HEK293 (cell line): ENCODE measurements around the gene ALDH16A1.
A peak's percentile ranks its signal among the peaks of the same experiment; 100 is the strongest.

Source experiments
- CTCF ChIA-PET: fragments of 350-600 bp; formaldehyde crosslinking; extraction: SDS; loops from one replicate; lab custom pipeline; 2021; ENCODE audit warnings: antibody characterized with exemption; lab: Yijun Ruan, JAX
- POLR2A ChIA-PET: fragments of 300-600 bp; formaldehyde crosslinking; extraction: SDS; loops from one replicate; lab custom pipeline; 2020; ENCODE audit warnings: antibody characterized with exemption, inconsistent platforms; lab: Yijun Ruan, JAX
- H3K27ac ChIP-seq: fragments of 200-500 bp; sonication (Bioruptor generic); 2 replicates; pipeline ENCODE4 v1.5.1; 2014; ENCODE audit warnings: low read depth, low read length, control low read depth, inconsistent platforms; ENCODE audit errors: extremely low read depth
- H3K36me3 ChIP-seq, 2 experiments: fragments of 200-500 bp in 1 of 2; sonication (Bioruptor generic) in 1 of 2; 1 replicate in 1 of 2; 2 replicates in 1 of 2; pipeline ENCODE4 v1.5.1; 2014 to 2017; ENCODE audit warnings: inconsistent platforms in 2 of 2, low read length in 2 of 2; ENCODE audit not compliant: control insufficient read depth in 2 of 2, insufficient read depth in 1 of 2
- H3K4me1 ChIP-seq: fragments of 200-500 bp; sonication (Bioruptor generic); 2 replicates; pipeline ENCODE4 v1.5.1; 2014; ENCODE audit warnings: mild to moderate bottlenecking, low read length, inconsistent platforms; ENCODE audit not compliant: control insufficient read depth, insufficient read depth
- H3K4me3 ChIP-seq: 2 replicates; pipeline ENCODE4 v1.5.1; 2011; ENCODE audit warnings: low read depth, mild to moderate bottlenecking, control low read depth, low read length, moderate library complexity
- H3K9me3 ChIP-seq: fragments of 200-500 bp; sonication (Bioruptor generic); 2 replicates; pipeline ENCODE4 v1.5.1; 2014; ENCODE audit warnings: low read depth, low read length, inconsistent platforms; ENCODE audit not compliant: control insufficient read depth, insufficient read depth
- FEZF1 ChIP-seq: fragments of 450-650 bp; formaldehyde crosslinking; IDR thresholded peaks from 2 replicates; pipeline ENCODE4 v1.5.1; 2016; ENCODE audit warnings: missing biosample characterization, missing genetic modification characterization
- GLI4 ChIP-seq: fragments of 450-650 bp; formaldehyde crosslinking; IDR thresholded peaks from 2 replicates; pipeline ENCODE4 v1.5.1; 2016; ENCODE audit warnings: missing biosample characterization, missing genetic modification characterization
- PRDM1 ChIP-seq: fragments of 450-650 bp; formaldehyde crosslinking; IDR thresholded peaks from 2 replicates; pipeline ENCODE4; 2016; ENCODE audit warnings: missing biosample characterization, missing genetic modification characterization
- SCRT1 ChIP-seq: fragments of 450-650 bp; formaldehyde crosslinking; IDR thresholded peaks from 2 replicates; pipeline ENCODE4 v1.5.1; 2016; ENCODE audit warnings: missing biosample characterization, missing genetic modification characterization, borderline replicate concordance
- SP7 ChIP-seq: fragments of 450-650 bp; formaldehyde crosslinking; IDR thresholded peaks from 2 replicates; pipeline ENCODE4 v1.5.1; 2016; ENCODE audit warnings: missing biosample characterization, missing genetic modification characterization
- ZBTB1 ChIP-seq: fragments of 450-650 bp; formaldehyde crosslinking; IDR thresholded peaks from 2 replicates; pipeline ENCODE4 v1.5.1; 2016; ENCODE audit warnings: missing biosample characterization, missing genetic modification characterization
- ZFP3 ChIP-seq: fragments of 450-650 bp; formaldehyde crosslinking; IDR thresholded peaks from 2 replicates; pipeline ENCODE4 v1.5.1; 2016; ENCODE audit warnings: low read depth, missing biosample characterization, missing genetic modification characterization
- ZFP69B ChIP-seq: fragments of 450-650 bp; formaldehyde crosslinking; IDR thresholded peaks from 2 replicates; pipeline ENCODE4 v1.5.1; 2016; ENCODE audit warnings: missing biosample characterization, missing genetic modification characterization
- ZNF138 ChIP-seq: fragments of 450-650 bp; formaldehyde crosslinking; IDR thresholded peaks from 2 replicates; pipeline ENCODE4 v1.5.1; 2016; ENCODE audit warnings: missing biosample characterization, missing genetic modification characterization, borderline replicate concordance
- ZNF211 ChIP-seq: fragments of 450-650 bp; formaldehyde crosslinking; IDR thresholded peaks from 2 replicates; pipeline ENCODE4 v1.5.1; 2016; ENCODE audit warnings: low read depth, missing biosample characterization, missing genetic modification characterization
- ZNF214 ChIP-seq: fragments of 450-650 bp; formaldehyde crosslinking; IDR thresholded peaks from 2 replicates; pipeline ENCODE4 v1.5.1; 2017; ENCODE audit warnings: missing biosample characterization, mild to moderate bottlenecking, missing genetic modification characterization, borderline replicate concordance
- ZNF223 ChIP-seq: fragments of 450-650 bp; formaldehyde crosslinking; IDR thresholded peaks from 2 replicates; pipeline ENCODE4 v1.5.1; 2016; ENCODE audit warnings: missing biosample characterization, missing genetic modification characterization
- ZNF335 ChIP-seq: fragments of 450-650 bp; formaldehyde crosslinking; conservative IDR thresholded peaks from 2 replicates; pipeline ENCODE4 v1.5.1; 2016; ENCODE audit warnings: missing biosample characterization, missing genetic modification characterization
- ZNF350 ChIP-seq: fragments of 450-650 bp; formaldehyde crosslinking; IDR thresholded peaks from 2 replicates; pipeline ENCODE4 v1.5.0; 2017; ENCODE audit warnings: missing biosample characterization, mild to moderate bottlenecking, missing genetic modification characterization
- ZNF433 ChIP-seq: fragments of 450-650 bp; formaldehyde crosslinking; IDR thresholded peaks from 2 replicates; pipeline ENCODE4 v1.5.1; 2016; ENCODE audit warnings: missing biosample characterization, missing genetic modification characterization, low read depth
- ZNF555 ChIP-seq: fragments of 450-650 bp; formaldehyde crosslinking; conservative IDR thresholded peaks from 2 replicates; pipeline ENCODE4 v1.5.1; 2017; ENCODE audit warnings: missing biosample characterization, mild to moderate bottlenecking, missing genetic modification characterization, inconsistent platforms
- ZNF561 ChIP-seq: fragments of 450-650 bp; IDR thresholded peaks from 2 replicates; pipeline ENCODE4 v1.5.1; 2018; ENCODE audit warnings: missing biosample characterization, missing genetic modification characterization, borderline replicate concordance
- ZNF585B ChIP-seq: fragments of 450-650 bp; formaldehyde crosslinking; IDR thresholded peaks from 2 replicates; pipeline ENCODE4 v1.5.1; 2016; ENCODE audit warnings: missing biosample characterization, missing genetic modification characterization
- ZNF623 ChIP-seq: fragments of 450-650 bp; formaldehyde crosslinking; IDR thresholded peaks from 2 replicates; pipeline ENCODE4 v1.5.1; 2016; ENCODE audit warnings: missing biosample characterization, missing genetic modification characterization
- ZNF76 ChIP-seq: fragments of 450-650 bp; formaldehyde crosslinking; IDR thresholded peaks from 2 replicates; pipeline ENCODE4; 2016; ENCODE audit warnings: low read depth, missing biosample characterization, missing genetic modification characterization, borderline replicate concordance
- ZNF777 ChIP-seq: fragments of 450-650 bp; formaldehyde crosslinking; IDR thresholded peaks from 2 replicates; pipeline ENCODE4 v1.5.1; 2017; ENCODE audit warnings: missing biosample characterization, missing genetic modification characterization, borderline replicate concordance
- ZNF791 ChIP-seq: fragments of 450-650 bp; formaldehyde crosslinking; IDR thresholded peaks from 2 replicates; pipeline ENCODE4 v1.5.1; 2016; ENCODE audit warnings: missing biosample characterization, missing genetic modification characterization
- ZNF843 ChIP-seq: fragments of 450-650 bp; formaldehyde crosslinking; IDR thresholded peaks from 2 replicates; pipeline ENCODE4 v1.5.1; 2016; ENCODE audit warnings: missing biosample characterization, missing genetic modification characterization
- ZSCAN30 ChIP-seq: fragments of 450-650 bp; IDR thresholded peaks from 2 replicates; pipeline ENCODE4 v1.5.1; 2018; ENCODE audit warnings: missing biosample characterization, mild to moderate bottlenecking, missing genetic modification characterization, moderate library complexity
- TF ChIP-seq, protein P1 (sequence below): fragments of 450-650 bp; formaldehyde crosslinking; IDR thresholded peaks from 2 replicates; pipeline ENCODE4 v1.5.1; 2016; ENCODE audit warnings: missing biosample characterization, missing genetic modification characterization
- TF ChIP-seq, protein P2 (sequence below): fragments of 450-650 bp; IDR thresholded peaks from 2 replicates; pipeline ENCODE4 v1.5.1; 2018; ENCODE audit warnings: missing biosample characterization, missing genetic modification characterization
- TF ChIP-seq, protein P3 (sequence below): fragments of 450-650 bp; formaldehyde crosslinking; IDR thresholded peaks from 2 replicates; pipeline ENCODE4 v1.5.1; 2017; ENCODE audit warnings: missing biosample characterization, missing genetic modification characterization
- TF ChIP-seq, protein P4 (sequence below): fragments of 450-650 bp; formaldehyde crosslinking; IDR thresholded peaks from 2 replicates; pipeline ENCODE4; 2016; ENCODE audit warnings: missing biosample characterization, missing genetic modification characterization
- TF ChIP-seq, protein P5 (sequence below): fragments of 450-650 bp; formaldehyde crosslinking; IDR thresholded peaks from 2 replicates; pipeline ENCODE4 v1.5.1; 2016; ENCODE audit warnings: missing biosample characterization, missing genetic modification characterization

The ALDH16A1 gene

DNA sequence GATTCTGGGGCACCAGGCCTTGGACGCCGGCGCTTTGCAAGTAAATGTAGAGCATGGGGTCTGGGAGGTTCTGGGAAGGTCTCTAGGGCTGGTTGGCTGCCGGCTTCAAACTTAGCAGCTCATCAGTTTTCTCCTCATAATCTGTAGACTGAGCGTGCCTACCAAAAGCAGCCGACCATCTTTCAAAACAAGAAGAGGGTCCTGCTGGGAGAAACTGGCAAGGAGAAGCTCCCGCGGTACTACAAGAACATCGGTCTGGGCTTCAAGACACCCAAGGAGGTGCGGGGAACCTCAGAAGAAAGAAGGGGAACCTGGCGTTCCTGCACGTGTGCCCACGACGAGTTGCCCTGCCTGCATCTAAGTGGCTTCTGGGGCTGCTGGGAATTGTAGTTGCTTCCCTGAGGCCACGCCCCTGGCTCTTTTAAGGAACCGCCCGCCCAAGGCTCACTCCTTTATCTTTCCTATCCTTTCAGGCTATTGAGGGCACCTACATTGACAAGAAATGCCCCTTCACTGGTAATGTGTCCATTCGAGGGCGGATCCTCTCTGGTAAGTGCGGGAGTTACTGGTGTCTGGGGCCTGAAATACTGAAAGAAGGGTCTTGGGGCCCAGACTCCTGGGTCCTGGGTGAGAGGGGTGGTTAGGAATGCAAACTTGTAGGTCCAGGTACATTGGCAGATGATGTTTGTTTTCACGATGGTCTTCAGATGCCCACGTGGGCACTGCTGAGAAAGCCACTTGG, 44.2 kb downstream of the ALDH16A1 start:
- Histone ChIP-seq H3K36me3 (peaks cover 15 to 47% of the 10 kb centered on the region in 2 experiments), H3K9me3 (no peaks in the 10 kb centered on the region), H3K4me1 (peaks cover 7% of the 10 kb centered on the region), H3K27ac (peak overlapping the region; percentile 87), H3K4me3 (peak overlapping the region; percentile 89)
- POLR2A ChIA-PET, result interaction anchor here (0.6 to 2.4 kb wide), 5 partner anchors 9 to 144 kb away, joined by 3 to 26 read pairs (median 18); partner anchors contain the start of genes RPL13A, RRAS and SCAF1
- CTCF ChIA-PET, result interaction anchor here (0.5 to 2.0 kb wide), 5 partner anchors 11 to 460 kb away, joined by 3 to 5 read pairs (median 3); no protein-coding TSS in a partner anchor
- TF ChIP-seq ZNF211 (tag by site-specific recombination), result no peak
- no peak for TF ChIP-seq ZFP3 (tag by site-specific recombination)
- peak; percentile 90 for TF ChIP-seq ZNF223 (tag by site-specific recombination)
- TF ChIP-seq, protein P1, sequence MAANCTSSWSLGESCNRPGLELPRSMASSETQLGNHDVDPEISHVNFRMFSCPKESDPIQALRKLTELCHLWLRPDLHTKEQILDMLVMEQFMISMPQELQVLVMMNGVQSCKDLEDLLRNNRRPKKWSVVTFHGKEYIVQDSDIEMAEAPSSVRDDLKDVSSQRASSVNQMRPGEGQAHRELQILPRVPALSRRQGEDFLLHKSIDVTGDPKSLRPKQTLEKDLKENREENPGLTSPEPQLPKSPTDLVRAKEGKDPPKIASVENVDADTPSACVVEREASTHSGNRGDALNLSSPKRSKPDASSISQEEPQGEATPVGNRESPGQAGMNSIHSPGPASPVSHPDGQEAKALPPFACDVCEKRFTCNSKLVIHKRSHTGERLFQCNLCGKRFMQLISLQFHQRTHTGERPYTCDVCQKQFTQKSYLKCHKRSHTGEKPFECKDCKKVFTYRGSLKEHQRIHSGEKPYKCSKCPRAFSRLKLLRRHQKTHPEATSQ, result no peak
- TF ChIP-seq, protein P2, sequence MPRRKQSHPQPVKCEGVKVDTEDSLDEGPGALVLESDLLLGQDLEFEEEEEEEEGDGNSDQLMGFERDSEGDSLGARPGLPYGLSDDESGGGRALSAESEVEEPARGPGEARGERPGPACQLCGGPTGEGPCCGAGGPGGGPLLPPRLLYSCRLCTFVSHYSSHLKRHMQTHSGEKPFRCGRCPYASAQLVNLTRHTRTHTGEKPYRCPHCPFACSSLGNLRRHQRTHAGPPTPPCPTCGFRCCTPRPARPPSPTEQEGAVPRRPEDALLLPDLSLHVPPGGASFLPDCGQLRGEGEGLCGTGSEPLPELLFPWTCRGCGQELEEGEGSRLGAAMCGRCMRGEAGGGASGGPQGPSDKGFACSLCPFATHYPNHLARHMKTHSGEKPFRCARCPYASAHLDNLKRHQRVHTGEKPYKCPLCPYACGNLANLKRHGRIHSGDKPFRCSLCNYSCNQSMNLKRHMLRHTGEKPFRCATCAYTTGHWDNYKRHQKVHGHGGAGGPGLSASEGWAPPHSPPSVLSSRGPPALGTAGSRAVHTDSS (tag by site-specific recombination), result no peak
- TF ChIP-seq ZNF76 (tag by site-specific recombination), result peak; percentile 76; the same call in 1 of the 2 replicates
- TF ChIP-seq ZNF585B (tag by site-specific recombination), result no peak
- TF ChIP-seq ZSCAN30 (tag by site-specific recombination), result no peak
- peak; percentile 25; the same call in 1 of the 2 replicates for TF ChIP-seq ZNF561 (tag by site-specific recombination)
- TF ChIP-seq ZNF623 (tag by site-specific recombination), result no peak
- no peak for TF ChIP-seq ZNF138 (tag by site-specific recombination)
- TF ChIP-seq SCRT1 (tag by site-specific recombination), result no peak
- no peak for TF ChIP-seq ZNF214 (tag by site-specific recombination)
- TF ChIP-seq ZNF843 (tag by site-specific recombination), result no peak
- TF ChIP-seq ZNF335 (tag by site-specific recombination), result peak; percentile 85
- no peak for TF ChIP-seq ZNF350 (tag by site-specific recombination)
- TF ChIP-seq ZNF777 (tag by site-specific recombination), result no peak
- TF ChIP-seq ZNF555, result no peak
- no peak for TF ChIP-seq ZFP69B (tag by site-specific recombination)
- TF ChIP-seq PRDM1 (tag by site-specific recombination), result no peak
- no peak for TF ChIP-seq FEZF1 (tag by site-specific recombination)
- TF ChIP-seq GLI4 (tag by site-specific recombination), result no peak
- no peak for TF ChIP-seq ZBTB1 (tag by site-specific recombination)
- TF ChIP-seq SP7, result no peak
- TF ChIP-seq ZNF791 (tag by site-specific recombination), result no peak
- TF ChIP-seq, protein P3, sequence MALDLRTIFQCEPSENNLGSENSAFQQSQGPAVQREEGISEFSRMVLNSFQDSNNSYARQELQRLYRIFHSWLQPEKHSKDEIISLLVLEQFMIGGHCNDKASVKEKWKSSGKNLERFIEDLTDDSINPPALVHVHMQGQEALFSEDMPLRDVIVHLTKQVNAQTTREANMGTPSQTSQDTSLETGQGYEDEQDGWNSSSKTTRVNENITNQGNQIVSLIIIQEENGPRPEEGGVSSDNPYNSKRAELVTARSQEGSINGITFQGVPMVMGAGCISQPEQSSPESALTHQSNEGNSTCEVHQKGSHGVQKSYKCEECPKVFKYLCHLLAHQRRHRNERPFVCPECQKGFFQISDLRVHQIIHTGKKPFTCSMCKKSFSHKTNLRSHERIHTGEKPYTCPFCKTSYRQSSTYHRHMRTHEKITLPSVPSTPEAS (tag by site-specific recombination), result no peak
- TF ChIP-seq ZNF433, result no peak
- TF ChIP-seq, protein P4, sequence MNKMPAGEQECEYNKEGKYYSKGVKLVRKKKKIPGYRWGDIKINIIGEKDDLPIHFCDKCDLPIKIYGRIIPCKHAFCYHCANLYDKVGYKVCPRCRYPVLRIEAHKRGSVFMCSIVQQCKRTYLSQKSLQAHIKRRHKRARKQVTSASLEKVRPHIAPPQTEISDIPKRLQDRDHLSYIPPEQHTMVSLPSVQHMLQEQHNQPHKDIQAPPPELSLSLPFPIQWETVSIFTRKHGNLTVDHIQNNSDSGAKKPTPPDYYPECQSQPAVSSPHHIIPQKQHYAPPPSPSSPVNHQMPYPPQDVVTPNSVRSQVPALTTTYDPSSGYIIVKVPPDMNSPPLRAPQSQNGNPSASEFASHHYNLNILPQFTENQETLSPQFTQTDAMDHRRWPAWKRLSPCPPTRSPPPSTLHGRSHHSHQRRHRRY (tag by site-specific recombination), result no peak
- TF ChIP-seq, protein P5, sequence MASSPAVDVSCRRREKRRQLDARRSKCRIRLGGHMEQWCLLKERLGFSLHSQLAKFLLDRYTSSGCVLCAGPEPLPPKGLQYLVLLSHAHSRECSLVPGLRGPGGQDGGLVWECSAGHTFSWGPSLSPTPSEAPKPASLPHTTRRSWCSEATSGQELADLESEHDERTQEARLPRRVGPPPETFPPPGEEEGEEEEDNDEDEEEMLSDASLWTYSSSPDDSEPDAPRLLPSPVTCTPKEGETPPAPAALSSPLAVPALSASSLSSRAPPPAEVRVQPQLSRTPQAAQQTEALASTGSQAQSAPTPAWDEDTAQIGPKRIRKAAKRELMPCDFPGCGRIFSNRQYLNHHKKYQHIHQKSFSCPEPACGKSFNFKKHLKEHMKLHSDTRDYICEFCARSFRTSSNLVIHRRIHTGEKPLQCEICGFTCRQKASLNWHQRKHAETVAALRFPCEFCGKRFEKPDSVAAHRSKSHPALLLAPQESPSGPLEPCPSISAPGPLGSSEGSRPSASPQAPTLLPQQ (tag by site-specific recombination), result 0 out of 2 replicates have a peak, but pooled peaks have one; percentile 11
